ENCODE data around the gene DZIP1. TPM values are rescaled to one million over a fixed set of nuclear protein-coding genes. Genes with fewer than 3 reads are reported as not detected.

DZIP1 gene
- total and polyA plus RNA-seq, 10 of the 15 experiments (the other 5 are each of a cell fraction or from before 2014, with no cell fraction given) = 0.01 to 1.9 (median 0.55) TPM

- TF ChIP-seq CUX1 (IDR thresholded peaks at IDR 0.05; ENCODE audit: insufficient replicate concordance, low read depth, low read length) (no peak), IRF4 (IDR thresholded peaks at IDR 0.05; ENCODE audit: low read depth, low read length) (no peak), RELB (IDR thresholded peaks at IDR 0.05; ENCODE audit: low read depth) (no peak), POU2F2 (IDR thresholded peaks at IDR 0.05; ENCODE audit: borderline replicate concordance, low read depth, low read length) (no peak), ZNF217 (IDR thresholded peaks at IDR 0.05) (no peak), SIN3A (IDR thresholded peaks at IDR 0.05; ENCODE audit: low read depth, low read length) (no peak), FOXM1 (IDR thresholded peaks at IDR 0.05; ENCODE audit: low read depth, low read length) (no peak), E4F1 (IDR thresholded peaks at IDR 0.05; ENCODE audit: borderline replicate concordance, partially characterized antibody) (no peak)
Observed at GRCh38 chr13:95642028-95642621, 2.4 kb downstream of the DZIP1 start (continued).
